NOMO-1 treated with DMSO at 0.1 percent for 48 hours (cell line): ENCODE results near the gene R3HDM2.
"Not testable (repeated sequence)": the region's sequence is repeated elsewhere in the genome, so short reads cannot be mapped to it uniquely, and the experiment has no call there.

ENCODE experiments used
- DNase-seq: peaks from one replicate; lab custom pipeline; 2025; ENCODE audit not compliant: unreplicated experiment; lab: John Stamatoyannopoulos, UW

Gene R3HDM2

DNA sequence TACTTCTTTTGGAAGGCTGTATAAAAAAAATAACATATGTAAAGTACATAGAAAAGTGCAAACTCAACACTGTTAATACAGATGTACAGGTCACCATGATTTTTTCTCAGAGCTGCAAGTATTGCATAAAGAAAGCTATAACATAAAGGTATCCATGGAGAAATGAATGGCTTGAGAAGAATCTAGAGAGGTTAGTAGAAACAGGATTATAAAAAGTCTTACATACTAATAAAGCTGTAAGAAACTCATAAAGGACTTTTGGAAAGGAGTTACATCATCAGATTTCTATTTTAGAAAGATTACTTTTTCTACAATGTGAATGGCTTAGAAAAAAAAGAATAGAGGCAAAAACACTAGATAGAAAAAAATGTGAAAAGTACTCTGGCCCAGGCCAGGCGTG lies 46.4 kb downstream of the R3HDM2 start:
- no peak for DNase-seq

DNA sequence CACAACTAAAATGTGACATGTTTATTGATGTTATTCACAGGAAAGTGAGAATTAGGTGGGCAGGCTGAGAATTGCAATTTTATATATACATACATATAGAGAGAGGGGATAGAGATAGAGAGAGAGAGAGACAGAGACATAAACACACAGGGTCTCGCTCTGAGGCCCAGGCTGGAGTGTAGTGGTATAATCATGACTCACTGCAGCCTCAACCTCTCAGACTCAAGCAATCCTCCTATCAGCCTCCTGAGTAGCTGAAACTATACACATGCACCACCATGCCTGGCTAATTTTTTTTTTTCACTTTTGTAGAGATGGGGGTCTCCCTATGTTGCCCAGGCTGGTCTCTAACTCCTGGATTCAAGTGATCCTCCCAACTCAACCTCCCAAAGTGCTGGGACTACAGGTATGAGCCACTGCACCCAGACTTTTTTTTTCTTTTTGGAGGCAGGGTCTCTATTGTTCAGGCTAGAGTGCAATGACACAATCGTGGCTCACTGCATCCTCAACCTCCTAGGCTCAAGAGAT lies 49.1 kb downstream of the R3HDM2 start:
- DNase-seq: no peak

DNA sequence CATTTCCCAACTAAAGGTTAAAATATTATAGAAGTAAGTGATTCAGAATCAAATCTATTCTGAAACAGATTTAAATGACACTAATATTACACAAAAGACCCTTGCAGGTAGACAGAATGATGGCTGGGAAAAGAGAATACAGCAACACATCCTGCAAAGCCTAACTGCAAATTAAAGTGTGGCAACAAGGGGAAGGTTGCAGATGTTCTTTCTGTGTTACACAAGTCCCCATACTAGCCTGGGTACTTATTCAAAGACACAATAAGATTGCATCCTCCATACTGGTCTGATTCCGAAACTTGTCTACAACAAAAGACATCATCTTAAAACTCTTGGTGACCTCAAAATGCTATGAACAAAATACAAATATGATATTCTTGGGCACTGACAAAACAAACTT lies 50.5 kb downstream of the R3HDM2 start:
- DNase-seq: no peak

DNA sequence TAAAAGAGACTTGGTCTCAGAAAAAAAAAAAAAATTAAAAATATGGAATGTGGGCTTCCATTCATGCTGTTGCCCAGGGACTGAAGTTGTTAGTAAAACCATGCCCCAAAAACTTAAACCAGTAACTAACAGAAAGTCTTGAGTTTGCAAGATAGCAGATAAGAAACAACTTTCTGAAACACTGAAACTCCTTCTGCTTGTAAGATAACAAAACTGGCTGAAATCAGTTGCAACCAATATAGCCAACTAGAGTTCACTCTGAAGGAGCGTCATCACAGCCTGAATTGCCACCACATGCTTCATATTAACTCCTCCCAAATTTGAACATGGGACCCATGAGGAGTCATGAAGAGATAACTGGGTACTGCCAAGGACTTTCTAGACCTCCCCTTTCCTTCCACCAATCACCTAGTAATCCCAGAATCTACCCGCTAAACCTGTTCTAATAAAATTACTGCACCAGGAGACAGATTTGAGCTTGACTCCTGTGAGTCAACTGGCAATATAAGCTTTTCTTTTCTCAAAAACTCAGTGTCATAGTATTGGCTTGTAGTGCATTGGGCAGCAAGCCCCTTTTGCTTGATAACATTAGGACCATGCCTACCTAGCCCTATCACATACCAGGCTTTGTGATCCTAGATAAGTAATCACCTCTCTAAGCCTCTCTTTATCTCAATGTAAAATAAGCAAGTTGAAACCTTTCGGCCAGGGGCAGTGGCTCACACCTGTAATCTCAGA lies 53.6 kb downstream of the R3HDM2 start:
- DNase-seq: no peak

DNA sequence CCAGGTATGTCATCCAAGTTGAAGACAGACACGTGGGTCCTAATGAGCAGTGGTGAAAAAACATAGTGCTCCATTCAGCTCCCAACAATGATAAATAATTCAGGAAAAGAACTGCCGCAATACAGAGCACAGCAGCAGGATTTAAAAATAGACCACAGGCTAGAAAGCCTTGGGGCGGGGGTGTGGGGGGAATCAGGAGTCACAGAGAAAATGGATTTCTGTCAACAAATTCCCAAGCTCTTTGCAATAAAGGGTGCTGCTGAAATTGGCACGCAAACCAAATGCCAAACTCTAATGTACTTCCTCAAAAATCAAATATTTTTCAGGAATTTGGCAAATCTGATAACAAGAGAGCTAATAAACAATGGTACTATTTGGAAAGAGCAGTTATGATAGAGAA lies 58.6 kb downstream of the R3HDM2 start:
- no peak for DNase-seq

DNA sequence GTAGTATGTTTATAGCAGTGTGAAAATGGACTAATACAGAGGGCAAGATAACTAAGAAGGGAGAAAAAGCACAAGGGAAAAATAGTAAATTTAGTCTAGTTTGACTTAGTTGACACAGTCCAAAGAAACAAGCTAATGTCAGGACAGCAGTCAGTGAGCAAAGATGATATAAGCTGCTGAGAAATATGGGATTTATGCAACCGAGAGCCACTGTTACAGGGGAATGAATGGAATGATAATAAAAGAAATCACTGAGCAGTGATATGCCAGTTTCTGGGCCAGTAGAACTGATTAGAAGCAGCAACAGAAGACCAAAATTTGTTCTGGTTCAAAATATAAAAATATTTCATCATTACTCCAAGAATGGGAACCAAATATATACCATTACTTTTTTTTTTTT lies 60.1 kb downstream of the R3HDM2 start:
- DNase-seq: no peak

DNA sequence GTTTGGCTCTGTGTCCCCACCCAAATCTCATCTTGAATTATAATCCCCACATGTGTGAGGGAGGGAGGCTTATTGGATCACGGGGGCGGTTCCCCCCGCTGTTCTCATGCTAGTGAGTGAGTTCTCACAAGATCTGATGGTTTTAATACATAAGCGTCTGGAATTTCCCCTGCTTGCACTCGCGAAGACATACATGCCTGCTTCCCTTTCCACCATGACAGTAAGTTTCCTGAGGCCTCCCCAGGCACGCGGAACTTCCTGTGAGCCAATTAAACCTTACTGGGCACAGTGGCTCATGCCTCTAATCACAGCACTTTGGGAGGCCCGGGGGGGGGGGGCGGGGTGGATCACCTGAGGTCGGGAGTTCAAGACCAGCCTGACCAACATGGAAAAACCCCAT lies 60.8 kb downstream of the R3HDM2 start:
- DNase-seq: no peak

DNA sequence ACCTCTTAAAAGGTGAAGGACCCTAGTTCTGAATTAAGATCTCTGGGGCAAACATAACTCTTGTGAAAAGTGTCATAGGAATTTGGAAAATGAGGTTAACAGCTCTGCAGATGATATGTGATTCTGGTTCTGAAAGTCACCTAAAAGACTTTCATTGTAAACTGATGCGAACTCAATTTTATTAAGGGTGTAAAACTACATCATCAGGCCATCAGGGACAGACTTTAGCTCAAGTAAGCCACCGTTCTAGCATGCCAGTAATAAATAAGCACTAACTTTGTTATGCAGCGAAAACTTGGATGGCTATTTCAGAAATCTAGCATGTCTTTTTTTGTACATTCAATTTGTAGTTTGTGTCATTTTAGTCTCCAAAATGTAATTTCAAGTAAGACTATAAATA lies 61.6 kb downstream of the R3HDM2 start:
- no peak for DNase-seq

DNA sequence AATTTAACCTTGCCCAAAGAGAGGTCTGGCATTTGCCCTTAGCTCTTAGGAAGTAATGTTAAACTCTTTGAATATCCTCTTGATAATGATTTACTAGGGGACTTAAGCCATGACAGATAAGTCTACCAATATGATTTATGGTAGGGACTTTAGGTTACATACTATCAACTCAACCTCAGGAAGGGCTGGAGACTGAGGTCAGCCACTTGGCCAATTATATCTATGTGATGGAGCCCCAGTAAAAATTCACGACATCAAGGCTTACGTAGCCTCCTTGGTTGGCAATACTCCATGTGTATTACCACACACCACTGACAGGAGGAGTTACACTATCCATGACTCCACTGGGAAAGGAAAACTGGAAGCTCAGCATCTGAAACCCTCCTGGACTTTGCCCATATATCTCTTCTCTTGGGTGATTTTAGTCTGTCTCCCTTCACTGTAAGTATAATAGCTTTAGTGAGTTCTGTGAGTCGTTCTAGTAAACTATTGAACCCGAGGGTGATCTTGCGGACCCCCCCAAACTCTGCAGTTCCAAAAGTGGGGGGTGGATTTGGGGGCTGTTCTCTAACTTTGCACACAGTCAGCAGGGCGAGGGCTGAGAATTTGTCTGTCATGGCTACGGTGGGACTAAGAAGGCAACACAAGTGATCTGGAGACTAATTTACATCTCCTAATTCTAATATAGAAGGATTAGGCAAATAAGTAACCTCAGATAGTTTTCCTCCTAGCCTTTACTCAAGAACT lies 62.3 kb downstream of the R3HDM2 start:
- no peak for DNase-seq

DNA sequence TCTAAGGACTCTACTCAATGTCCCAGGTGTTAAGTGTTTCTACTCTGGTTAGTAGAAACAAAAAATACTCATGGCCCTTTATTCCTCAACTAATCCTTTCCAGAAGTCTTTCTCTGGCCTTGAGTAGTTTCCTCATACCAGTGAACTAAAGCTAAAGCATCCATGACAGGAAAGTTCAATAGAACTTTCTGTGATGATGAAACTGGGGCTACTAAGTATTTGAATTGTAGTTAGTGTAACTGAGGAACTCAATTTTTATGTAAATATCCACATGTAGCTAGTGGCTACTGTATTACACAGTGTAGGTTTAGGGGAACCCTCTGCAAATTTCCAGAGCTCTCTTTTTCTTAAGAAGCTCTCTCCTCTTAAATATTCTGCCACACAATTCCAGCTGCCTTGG lies 63.7 kb downstream of the R3HDM2 start:
- DNase-seq: no peak

DNA sequence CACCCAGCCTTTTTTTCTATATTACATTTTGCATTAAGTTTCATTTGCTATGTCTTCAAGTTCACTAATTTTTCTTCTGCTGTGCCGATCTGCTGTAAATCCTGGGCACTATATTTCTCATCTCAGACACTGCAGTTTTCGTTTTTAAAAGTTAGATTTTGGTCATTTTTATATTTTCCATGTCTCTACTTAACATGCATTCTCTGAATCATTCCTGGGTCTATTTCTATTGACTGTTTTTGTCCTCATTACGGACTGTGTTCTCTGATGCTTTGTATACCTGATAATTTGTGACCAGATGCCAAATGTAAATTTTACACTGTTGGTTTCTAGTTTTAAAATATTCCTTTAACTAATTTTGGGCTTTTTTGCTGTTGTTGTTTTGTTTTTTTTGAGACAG lies 64.5 kb downstream of the R3HDM2 start:
- no peak for DNase-seq

DNA sequence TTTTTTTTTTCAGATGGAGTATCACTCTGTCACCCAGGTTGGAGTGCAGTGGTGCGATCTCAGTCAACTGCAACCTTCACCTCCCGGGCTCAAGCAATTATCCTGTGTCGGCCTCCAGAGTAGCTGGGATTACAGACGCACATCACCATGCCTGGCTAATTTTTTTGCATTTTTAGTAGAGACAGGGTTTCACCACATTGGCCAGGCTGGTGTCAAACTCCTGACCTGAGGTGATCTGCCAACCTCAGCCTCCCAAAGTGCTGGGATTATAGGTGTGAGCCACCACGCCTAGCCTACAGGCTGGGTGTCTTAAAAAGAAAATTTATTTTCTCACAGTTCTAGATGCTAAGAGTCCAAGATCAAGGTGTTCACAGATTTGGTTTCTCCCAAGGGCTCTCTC lies 66.7 kb downstream of the R3HDM2 start:
- not testable (repeated sequence) for DNase-seq

DNA sequence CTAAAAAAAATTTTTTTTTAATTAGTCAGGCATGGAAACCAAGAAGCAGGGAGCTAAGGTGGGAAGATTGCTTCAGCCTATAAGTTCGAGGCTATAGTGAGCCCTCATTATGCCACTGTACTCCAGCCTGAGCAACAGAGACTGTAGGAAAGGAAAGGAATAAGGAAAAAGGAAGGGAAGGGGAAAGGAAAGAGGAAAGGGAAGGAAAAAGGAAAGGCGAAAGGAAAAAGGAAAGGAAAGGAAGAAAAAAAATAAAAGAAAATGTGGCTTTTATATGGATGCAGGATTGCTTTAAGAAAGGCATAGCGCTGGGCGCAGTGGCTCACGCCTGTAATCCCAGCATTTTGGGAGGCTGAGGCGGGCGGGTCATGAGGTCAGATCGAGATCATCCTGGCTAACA lies 70.4 kb downstream of the R3HDM2 start:
- DNase-seq: no peak

DNA sequence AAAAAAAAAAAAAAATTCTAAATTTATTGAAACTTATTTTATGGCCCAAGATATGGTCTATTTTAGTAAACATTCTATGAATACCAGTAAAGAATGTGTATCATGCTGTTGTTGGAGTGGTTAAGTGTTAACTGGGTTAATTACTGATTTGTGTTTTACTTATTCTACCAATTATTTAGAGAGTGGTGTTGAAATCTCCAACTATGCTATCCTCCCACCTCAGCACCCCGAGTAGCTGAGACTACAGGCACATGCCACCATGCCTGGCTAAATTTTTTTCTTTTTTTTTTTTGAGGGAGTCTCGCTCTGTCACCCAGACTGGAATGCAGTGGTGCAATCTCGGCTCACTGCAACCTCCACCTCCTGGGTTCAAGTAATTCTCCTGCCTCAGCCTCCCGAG lies 72.2 kb downstream of the R3HDM2 start:
- DNase-seq: no peak

DNA sequence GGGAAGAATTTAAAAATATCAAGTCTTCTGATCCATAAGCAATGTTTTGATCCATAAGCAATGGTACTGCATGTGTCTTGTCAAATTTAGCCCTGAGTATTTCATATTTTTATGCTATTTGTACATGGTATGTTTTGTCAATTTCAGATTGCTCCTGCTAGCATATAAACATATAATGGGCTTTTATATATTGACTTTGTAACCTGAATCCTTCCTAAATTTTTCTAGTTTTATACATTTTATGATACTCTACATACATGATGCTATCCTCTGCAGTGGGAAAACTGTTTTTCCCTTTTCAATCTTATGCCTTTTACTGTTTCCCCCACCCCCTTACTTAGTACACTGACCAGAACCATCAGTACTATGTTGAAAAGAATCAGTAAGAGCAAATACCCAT lies 75.1 kb downstream of the R3HDM2 start:
- no peak for DNase-seq

DNA sequence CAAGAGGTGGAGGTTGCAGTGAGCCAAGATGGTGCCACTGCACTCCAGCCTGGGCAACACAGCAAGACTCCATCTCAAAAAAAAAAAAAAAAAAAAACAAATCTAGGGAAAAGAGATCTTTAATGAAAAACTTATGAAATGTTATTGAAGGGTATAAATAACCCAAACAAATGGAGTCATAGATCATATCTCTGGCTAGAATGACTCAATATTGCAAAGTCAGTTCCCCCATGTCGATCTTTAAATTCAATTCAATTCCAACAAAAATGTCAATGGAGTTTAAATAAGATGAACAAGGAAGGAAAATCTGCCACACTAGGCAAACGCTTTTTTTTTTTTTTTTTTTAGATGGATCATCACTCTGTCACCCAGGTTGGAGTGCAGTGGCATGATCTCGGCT lies 78.7 kb downstream of the R3HDM2 start:
- DNase-seq: no peak

DNA sequence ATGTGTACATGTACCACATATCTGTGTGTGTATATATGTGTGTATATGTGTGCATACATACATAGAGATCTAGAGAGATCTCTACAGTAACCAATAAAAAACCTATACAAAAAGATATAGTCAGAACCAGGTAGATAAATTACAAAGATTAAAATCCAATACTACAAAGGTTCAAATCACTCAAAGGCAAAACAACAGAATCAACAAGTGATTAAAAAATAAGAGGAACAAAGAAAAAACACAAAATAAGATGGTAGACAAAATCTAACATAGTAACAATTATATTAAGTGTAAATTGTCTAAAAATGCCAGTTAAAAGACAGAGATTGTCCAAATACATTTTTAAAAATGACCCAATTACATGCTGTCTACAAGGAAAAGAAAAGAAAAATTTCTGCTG lies 83.6 kb downstream of the R3HDM2 start:
- no peak for DNase-seq

DNA sequence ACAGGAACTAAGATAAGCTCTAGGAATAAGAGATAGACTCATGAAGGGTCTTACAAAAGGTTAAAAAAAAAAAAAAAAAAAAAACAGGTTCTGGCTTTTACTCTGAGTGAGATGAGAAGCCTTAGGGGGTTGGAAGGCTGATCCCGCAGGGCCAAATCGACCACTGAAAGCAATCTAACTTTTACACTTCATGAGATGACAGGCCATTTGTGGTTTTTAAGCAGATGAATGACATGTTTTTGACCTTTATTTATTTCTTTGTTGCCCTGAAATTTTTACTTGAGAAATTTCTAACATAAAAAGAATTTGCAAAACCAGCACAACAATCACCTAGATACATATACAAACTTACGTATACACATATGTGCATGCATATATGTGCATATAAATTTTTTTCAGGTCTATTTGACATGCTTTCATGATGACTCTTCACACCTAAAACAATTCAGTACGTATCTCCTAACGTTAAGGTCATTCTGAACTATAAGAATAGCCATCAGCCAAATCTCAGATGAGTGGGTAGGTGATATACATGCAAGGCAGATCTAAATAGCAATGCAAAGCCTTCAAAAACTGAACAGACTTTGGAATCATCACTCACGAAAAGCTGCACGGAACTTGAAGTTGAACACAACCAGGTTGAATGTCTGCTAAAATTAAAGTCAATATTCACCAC lies 87.0 kb downstream of the R3HDM2 start:
- DNase-seq: no peak

DNA sequence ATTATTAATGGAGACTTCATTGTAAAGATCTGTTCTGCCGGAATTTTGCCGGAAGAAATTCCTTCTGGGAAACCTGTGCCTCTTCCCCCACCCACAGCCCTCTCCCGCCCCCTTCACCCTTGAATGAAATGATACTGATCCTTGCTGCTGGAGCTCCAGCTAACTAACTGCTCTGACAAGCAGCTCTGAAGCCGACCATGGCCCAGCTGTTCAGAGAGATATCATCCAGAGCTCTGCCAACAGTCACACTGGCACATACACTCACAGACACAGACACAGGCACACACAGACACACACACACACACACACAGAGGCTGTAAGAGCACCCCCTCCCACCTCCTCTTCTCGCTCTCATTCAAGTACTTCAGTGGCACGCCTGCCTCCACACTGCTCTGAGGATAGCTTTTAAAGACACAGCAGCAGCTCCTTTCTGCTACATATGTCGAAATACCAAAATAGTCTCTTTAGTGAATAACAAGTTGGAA lies 88.6 kb downstream of the R3HDM2 start:
- DNase-seq: no peak

DNA sequence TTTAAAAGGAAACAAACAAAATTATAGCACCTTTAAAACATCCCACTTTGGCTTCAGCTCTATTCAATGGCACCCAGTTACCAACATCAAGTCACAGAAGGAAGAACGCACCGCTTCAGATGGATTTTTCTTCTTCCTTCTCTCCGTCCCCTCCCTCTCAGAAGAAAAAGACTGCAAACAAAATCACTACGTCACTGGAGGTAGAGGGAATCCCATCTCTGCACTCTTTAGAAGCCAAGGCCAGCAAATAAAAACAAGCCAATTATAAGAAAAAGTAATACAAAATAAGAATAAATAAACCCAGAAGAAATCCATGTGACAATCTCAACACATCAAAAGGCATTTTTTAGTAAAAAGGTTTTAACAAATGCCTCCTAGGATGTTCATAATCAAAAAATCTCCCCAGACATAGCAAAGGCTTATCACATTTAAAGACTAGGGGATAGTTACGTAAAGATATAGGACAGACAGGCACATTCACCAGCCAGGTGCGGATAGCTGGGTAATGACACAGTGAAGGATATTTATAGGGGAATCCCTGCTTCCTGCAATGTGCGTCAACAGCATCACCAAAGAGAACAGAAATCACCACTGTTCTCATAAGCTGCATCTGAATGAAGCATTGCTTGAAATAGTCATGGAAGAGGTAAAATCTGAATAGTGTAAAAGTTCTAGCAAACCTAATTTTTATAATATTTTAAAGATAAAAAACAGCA lies 89.4 kb downstream of the R3HDM2 start:
- no peak for DNase-seq

DNA sequence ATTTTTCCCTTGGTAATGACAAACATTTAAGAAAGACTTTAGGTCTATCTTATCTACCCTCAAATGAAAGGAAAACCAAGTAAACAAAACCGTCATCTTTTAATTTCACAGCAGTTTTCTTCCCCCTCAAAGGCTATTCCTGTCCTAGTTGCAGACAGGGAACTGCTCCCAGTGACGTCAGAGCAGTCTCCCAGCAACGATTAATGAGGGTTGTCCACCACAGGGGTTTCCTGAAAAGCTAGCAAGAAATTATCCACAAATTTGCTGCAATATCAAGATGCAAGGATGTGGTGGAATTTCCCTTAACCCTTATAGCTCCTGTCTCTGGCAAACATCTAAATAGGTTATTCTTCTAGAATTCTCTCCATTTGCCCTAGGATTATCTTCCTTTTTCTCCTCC lies 90.7 kb downstream of the R3HDM2 start:
- peak; percentile 17 for DNase-seq
